H9 (cell line): ENCODE measurements around the gene PDCD10. TPM values are rescaled to one million over a fixed set of nuclear protein-coding genes. Genes with fewer than 3 reads are reported as not detected.

ENCODE experiments used
- DNase-seq: peaks from one replicate; pipeline ENCODE4 v3.0.0-alpha.2; 2017
- H2AFZ ChIP-seq: one replicate; pipeline ENCODE4 v1.6.1; 2013; ENCODE audit warnings: mild to moderate bottlenecking, low read length, control low read depth, moderate library complexity
- H2AK5ac ChIP-seq: 2 replicates; pipeline ENCODE4 v1.6.1; 2013; ENCODE audit warnings: low read length, control low read depth, mixed read lengths; ENCODE audit not compliant: insufficient read length
- H2BK120ac ChIP-seq: one replicate; pipeline ENCODE4 v1.6.1; 2013; ENCODE audit warnings: low read depth, mild to moderate bottlenecking, low read length, control low read depth, inconsistent platforms; ENCODE audit not compliant: poor library complexity, severe bottlenecking
- H2BK12ac ChIP-seq: 2 replicates; pipeline ENCODE4 v1.6.1; 2013; ENCODE audit warnings: low read length, control low read depth, mixed read lengths, low read depth; ENCODE audit not compliant: insufficient read length
- H2BK15ac ChIP-seq: 2 replicates; pipeline ENCODE4 v1.6.1; 2013; ENCODE audit warnings: low read depth, low read length, control low read depth
- H2BK20ac ChIP-seq: one replicate; pipeline ENCODE4 v1.6.1; 2013; ENCODE audit warnings: low read depth, mild to moderate bottlenecking, low read length, control low read depth, inconsistent platforms; ENCODE audit not compliant: poor library complexity, severe bottlenecking
- H2BK5ac ChIP-seq: 2 replicates; pipeline ENCODE4 v1.6.1; 2013; ENCODE audit warnings: low read length, control low read depth, mixed read lengths; ENCODE audit not compliant: insufficient read length
- H3K14ac ChIP-seq: 2 replicates; pipeline ENCODE4 v1.6.1; 2013; ENCODE audit warnings: low read length, control low read depth; ENCODE audit not compliant: insufficient read depth
- H3K18ac ChIP-seq: 2 replicates; pipeline ENCODE4 v1.6.1; 2013; ENCODE audit warnings: low read depth, mild to moderate bottlenecking, mixed read lengths, low read length, control low read depth; ENCODE audit not compliant: insufficient read length
- H3K23ac ChIP-seq: 2 replicates; pipeline ENCODE4 v1.6.1; 2013; ENCODE audit warnings: low read length, control low read depth, mixed read lengths, low read depth; ENCODE audit not compliant: insufficient read length
- H3K23me2 ChIP-seq: 2 replicates; pipeline ENCODE4 v1.6.1; 2013; ENCODE audit warnings: low read depth, mild to moderate bottlenecking, mixed read lengths, low read length, control low read depth; ENCODE audit not compliant: insufficient read length, poor library complexity, severe bottlenecking
- H3K27ac ChIP-seq: 2 replicates; pipeline ENCODE4 v1.5.1; 2013; ENCODE audit warnings: low read length, control low read depth, mixed read lengths, low read depth; ENCODE audit not compliant: insufficient read length
- H3K27me3 ChIP-seq: 2 replicates; pipeline ENCODE4 v1.6.1; 2013; ENCODE audit warnings: low read length, control low read depth, inconsistent platforms; ENCODE audit not compliant: insufficient read depth
- H3K4ac ChIP-seq: 2 replicates; pipeline ENCODE4 v1.6.1; 2013; ENCODE audit warnings: low read depth, mild to moderate bottlenecking, control low read depth, inconsistent platforms, low read length, moderate library complexity
- H3K4me1 ChIP-seq: 2 replicates; pipeline ENCODE4 v1.6.1; 2013; ENCODE audit warnings: low read length, control low read depth, inconsistent platforms; ENCODE audit not compliant: insufficient read depth
- H3K4me2 ChIP-seq: 2 replicates; pipeline ENCODE4 v1.6.1; 2013; ENCODE audit warnings: low read length, control low read depth, mixed read lengths; ENCODE audit not compliant: insufficient read length, insufficient read depth
- H3K56ac ChIP-seq: 2 replicates; pipeline ENCODE4 v1.6.1; 2013; ENCODE audit warnings: low read depth, mild to moderate bottlenecking, mixed read lengths, low read length, control low read depth; ENCODE audit not compliant: insufficient read length
- H3K79me1 ChIP-seq: 2 replicates; pipeline ENCODE4 v1.6.1; 2013; ENCODE audit warnings: low read depth, mild to moderate bottlenecking, moderate library complexity, low read length, control low read depth, inconsistent platforms; ENCODE audit not compliant: insufficient read depth, poor library complexity, severe bottlenecking
- H3K79me2 ChIP-seq: 2 replicates; pipeline ENCODE4 v1.6.1; 2013; ENCODE audit warnings: low read length, control low read depth, inconsistent platforms; ENCODE audit not compliant: insufficient read depth
- H3K9ac ChIP-seq: 2 replicates; pipeline ENCODE4 v1.6.1; 2013; ENCODE audit warnings: low read length, control low read depth, mixed read lengths; ENCODE audit not compliant: insufficient read length; ENCODE audit errors: extremely low read depth
- H3K9me3 ChIP-seq: one replicate; pipeline ENCODE4 v1.6.1; 2013; ENCODE audit warnings: low read depth, low read length, inconsistent platforms; ENCODE audit not compliant: control insufficient read depth
- H3T11ph ChIP-seq: one replicate; pipeline ENCODE4 v1.6.1; 2013; ENCODE audit warnings: mild to moderate bottlenecking, low read length, control low read depth, inconsistent platforms
- H4K20me1 ChIP-seq: one replicate; pipeline ENCODE4 v1.6.1; 2013; ENCODE audit not compliant: control insufficient read depth, insufficient read length, insufficient read depth
- H4K5ac ChIP-seq: 2 replicates; pipeline ENCODE4 v1.6.1; 2013; ENCODE audit warnings: low read depth, mild to moderate bottlenecking, mixed read lengths, low read length, control low read depth; ENCODE audit not compliant: insufficient read length
- H4K8ac ChIP-seq: replicated peaks from 2 replicates; pipeline ENCODE4 v1.6.1; 2013; ENCODE audit warnings: low read length, control low read depth, mixed read lengths, low read depth; ENCODE audit not compliant: insufficient read length
- H4K91ac ChIP-seq: 2 replicates; pipeline ENCODE4 v1.6.1; 2013; ENCODE audit warnings: low read depth, mild to moderate bottlenecking, moderate library complexity, mixed read lengths, low read length, control low read depth; ENCODE audit not compliant: insufficient read length
- H3K27ac Mint-ChIP-seq, 3 experiments: 2 replicates in 2 of 3; 3 replicates in 1 of 3; pipeline ENCODE4 v1.8.0; 2020 to 2021; ENCODE audit warnings: mixed read lengths in 3 of 3, mild to moderate bottlenecking in 1 of 3, moderate library complexity in 1 of 3
- H3K27me3 Mint-ChIP-seq: 2 replicates; pipeline ENCODE4 v1.8.0; 2021; ENCODE audit warnings: low read depth, mild to moderate bottlenecking, moderate library complexity, mixed read lengths
- H3K36me3 Mint-ChIP-seq, 3 experiments: 2 replicates in 2 of 3; 3 replicates in 1 of 3; pipeline ENCODE4 v1.8.0; 2020 to 2021; ENCODE audit warnings: low read depth in 3 of 3, mixed read lengths in 3 of 3; ENCODE audit not compliant: insufficient read depth in 1 of 3
- H3K4me1 Mint-ChIP-seq, 2 experiments: 2 replicates each; pipeline ENCODE4 v1.8.0; 2020; ENCODE audit warnings: mixed read lengths in 2 of 2
- H3K4me3 Mint-ChIP-seq, 2 experiments: 2 replicates in 1 of 2; 3 replicates in 1 of 2; pipeline ENCODE4 v1.8.0; 2020 to 2021; ENCODE audit warnings: mild to moderate bottlenecking in 2 of 2, mixed read lengths in 2 of 2, moderate library complexity in 1 of 2
- H3K9me3 Mint-ChIP-seq, 2 experiments: 2 replicates in 1 of 2; 3 replicates in 1 of 2; pipeline ENCODE4 v1.8.0; 2020; ENCODE audit warnings: mild to moderate bottlenecking in 2 of 2, mixed read lengths in 2 of 2, moderate library complexity in 1 of 2
- WGBS: extraction: QIAGEN DNeasy Blood & Tissue Kit; methylation state at CpG from one replicate; pipeline ENCODE4 v1.1.7; 2013; ENCODE audit warnings: missing lambda C conversion rate, low lambda C conversion rate, mixed read lengths; ENCODE audit not compliant: insufficient read length; ENCODE audit errors: extremely low coverage; 5-methylcytosine and 5-hydroxymethylcytosine counted together
- total RNA-seq: library from RNA; stranded (reverse); gene quantifications from 2 replicates; pipeline ENCODE4 v1.2.1, GENCODE V29; 2021
- TF ChIP-seq, protein P1 (sequence below): fragments of 200-600 bp; sonication (generic); conservative IDR thresholded peaks from 3 replicates; pipeline ENCODE4 v1.8.0; 2021; ENCODE audit warnings: antibody characterized with exemption, mild to moderate bottlenecking

PDCD10 gene
- total RNA-seq, 1 experiment from 2014 or later: 64.3 TPM

DNA sequence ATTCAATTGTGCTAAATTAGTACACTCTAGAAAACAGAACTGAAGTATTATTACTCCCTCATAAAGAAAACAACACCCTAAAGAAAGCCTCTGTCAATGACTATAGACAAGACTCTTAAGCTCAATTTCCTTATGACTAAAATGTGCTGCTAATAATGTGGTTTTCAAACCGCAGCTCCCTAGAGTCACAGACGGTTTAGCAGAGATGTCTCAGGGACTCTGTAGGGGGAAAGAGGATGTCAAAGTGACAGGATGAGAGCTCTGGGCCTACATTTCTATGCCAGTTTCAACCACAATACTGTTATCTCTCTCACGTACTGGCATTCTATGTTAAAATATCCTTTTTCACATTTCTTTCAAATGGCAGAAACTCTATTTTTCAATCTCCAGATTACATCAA is 43.3 kb downstream of the PDCD10 start:
- DNase-seq: no peak
- H3K4me1 Mint-ChIP-seq: peaks cover 12 to 15% of the 10 kb centered on the region in 2 experiments
- Histone ChIP-seq H2AFZ (no peak overlapping the region), H3K23ac (no peak overlapping the region), H3K4ac (no peak overlapping the region), H3K14ac (no peak overlapping the region), H3K23me2 (no peaks in the 10 kb centered on the region), H3K4me1 (no peaks in the 10 kb centered on the region; the same call in 1 of the 2 replicates), H3K56ac (no peak overlapping the region), H4K20me1 (no peaks in the 10 kb centered on the region), H3K9ac (no peak overlapping the region), H2AK5ac (no peak overlapping the region), H2BK120ac (no peak overlapping the region), H3K79me1 (no peaks in the 10 kb centered on the region), H3K27ac (no peak overlapping the region), H4K5ac (no peak overlapping the region), H4K91ac (no peak overlapping the region), H3K79me2 (no peaks in the 10 kb centered on the region; the same call in 1 of the 2 replicates), H3K9me3 (no peaks in the 10 kb centered on the region), H2BK15ac (no peak overlapping the region), H2BK5ac (no peak overlapping the region), H3K4me2 (no peak overlapping the region), H3K18ac (no peak overlapping the region), H4K8ac (no peak overlapping the region), H3T11ph (no peak overlapping the region), H2BK20ac (no peak overlapping the region), H3K27me3 (no peaks in the 10 kb centered on the region), H2BK12ac (no peak overlapping the region)
- H3K27me3 Mint-ChIP-seq: no peaks in the 10 kb centered on the region
- H3K4me3 Mint-ChIP-seq: no peak overlapping the region
- TF ChIP-seq, protein P1, sequence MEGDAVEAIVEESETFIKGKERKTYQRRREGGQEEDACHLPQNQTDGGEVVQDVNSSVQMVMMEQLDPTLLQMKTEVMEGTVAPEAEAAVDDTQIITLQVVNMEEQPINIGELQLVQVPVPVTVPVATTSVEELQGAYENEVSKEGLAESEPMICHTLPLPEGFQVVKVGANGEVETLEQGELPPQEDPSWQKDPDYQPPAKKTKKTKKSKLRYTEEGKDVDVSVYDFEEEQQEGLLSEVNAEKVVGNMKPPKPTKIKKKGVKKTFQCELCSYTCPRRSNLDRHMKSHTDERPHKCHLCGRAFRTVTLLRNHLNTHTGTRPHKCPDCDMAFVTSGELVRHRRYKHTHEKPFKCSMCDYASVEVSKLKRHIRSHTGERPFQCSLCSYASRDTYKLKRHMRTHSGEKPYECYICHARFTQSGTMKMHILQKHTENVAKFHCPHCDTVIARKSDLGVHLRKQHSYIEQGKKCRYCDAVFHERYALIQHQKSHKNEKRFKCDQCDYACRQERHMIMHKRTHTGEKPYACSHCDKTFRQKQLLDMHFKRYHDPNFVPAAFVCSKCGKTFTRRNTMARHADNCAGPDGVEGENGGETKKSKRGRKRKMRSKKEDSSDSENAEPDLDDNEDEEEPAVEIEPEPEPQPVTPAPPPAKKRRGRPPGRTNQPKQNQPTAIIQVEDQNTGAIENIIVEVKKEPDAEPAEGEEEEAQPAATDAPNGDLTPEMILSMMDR: no peak
- peak overlapping the region in 1 of 3 experiments; percentile 46; a peak in 1 of 7 replicates for H3K27ac Mint-ChIP-seq
- no CpG with 5 or more reads among the region's 3 CpGs for WGBS
- peaks cover 3 to 38% (median 22%) of the 10 kb centered on the region in 3 experiments; a peak in 6 of 7 replicates for H3K36me3 Mint-ChIP-seq
- H3K9me3 Mint-ChIP-seq: no peaks in the 10 kb centered on the region
